ENCODE measurements around the gene NME5.
A peak's percentile ranks its signal among the peaks of the same experiment; 100 is the strongest.
"Not testable (repeated sequence)": the region's sequence is repeated elsewhere in the genome, so short reads cannot be mapped to it uniquely, and the experiment has no call there.

The NME5 gene

DNA sequence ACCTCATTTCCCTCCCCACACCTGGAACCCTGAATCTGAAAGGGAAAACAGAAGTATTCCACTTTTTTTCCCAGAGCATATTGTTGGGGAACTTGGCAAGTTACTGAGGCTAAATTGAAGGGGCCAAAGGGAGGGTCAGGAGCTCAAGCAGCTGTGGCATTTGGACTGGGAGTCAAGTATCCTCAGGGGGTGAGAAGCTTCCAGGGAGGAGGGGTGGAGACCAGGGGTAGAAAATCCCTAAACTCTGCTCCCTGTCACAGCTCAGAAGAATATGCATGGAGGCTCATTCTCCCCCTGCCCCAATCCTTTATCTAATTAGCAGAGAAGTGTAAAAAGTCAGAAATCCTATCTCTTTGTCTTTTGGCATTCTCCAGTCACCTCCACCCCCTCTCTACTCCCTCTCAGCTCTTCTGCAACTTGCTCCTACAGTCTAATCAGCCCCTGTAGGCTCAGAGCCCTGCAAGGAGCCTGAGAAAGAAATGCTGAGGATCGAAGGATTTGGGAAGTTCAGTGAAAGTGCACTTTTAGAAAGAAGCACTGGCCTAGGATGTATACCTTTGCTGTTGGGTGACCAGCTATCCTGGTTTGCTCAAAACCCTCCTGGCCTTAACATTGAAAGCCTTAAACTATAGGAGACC lies 61.1 kb downstream of the NME5 start:
- DNase-seq (ENCODE audit: low read depth): no peak

- peak; percentile 27 for DNase-seq (ENCODE audit: low read depth)
Measured at GRCh38 chr5:138077064-138077696, 62.0 kb downstream of the NME5 start.

DNA sequence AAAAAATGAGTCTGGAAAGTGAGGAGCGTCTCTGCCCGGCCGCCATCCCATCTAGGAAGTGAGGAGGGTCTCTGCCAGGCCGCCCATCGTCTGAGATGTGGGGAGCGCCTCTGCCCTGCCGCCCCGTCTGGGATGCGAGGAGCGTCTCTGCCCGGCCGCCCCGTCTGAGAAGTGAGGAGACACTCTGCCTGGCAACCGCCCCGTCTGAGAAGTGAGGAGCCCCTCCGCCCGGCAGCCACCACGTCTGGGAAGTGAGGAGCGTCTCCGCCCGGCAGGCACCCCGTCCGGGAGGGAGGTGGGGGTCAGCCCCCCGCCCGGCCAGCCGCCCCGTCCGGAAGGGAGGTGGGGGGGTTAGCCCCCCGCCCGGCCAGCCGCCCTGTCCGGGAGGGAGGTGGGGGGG lies 69.2 kb downstream of the NME5 start:
- not testable (repeated sequence) for DNase-seq (ENCODE audit: low read depth)

GRCh38 chr5:138068742-138069600 lies 70.3 kb downstream of the NME5 start:
- DNase-seq (ENCODE audit: low read depth): peak; percentile 62

- no peak for DNase-seq (ENCODE audit: low read depth)
Measured at GRCh38 chr5:138067945-138068344, 71.3 kb downstream of the NME5 start.

Data from activated T-cell treated with anti-CD3 and anti-CD28 coated beads for 24 hours (primary cell).